NCI-H446 (cell line): ENCODE results near the gene FAR1.
"Not testable (repeated sequence)": the region's sequence is repeated elsewhere in the genome, so short reads cannot be mapped to it uniquely, and the experiment has no call there.

Experiments
- DNase-seq, 2 experiments: peaks; one replicate each; lab custom pipeline; 2025; lab: John Stamatoyannopoulos, UW

Gene FAR1

GRCh38 chr11:13705710-13706109 lies 37.2 kb downstream of the FAR1 start:
- DNase-seq: no peak

- no peak for DNase-seq
Measured at GRCh38 chr11:13713982-13714381, 45.5 kb downstream of the FAR1 start.

GRCh38 chr11:13717331-13717730 lies 48.9 kb downstream of the FAR1 start:
- no peak for DNase-seq

GRCh38 chr11:13718394-13718793 lies 49.9 kb downstream of the FAR1 start:
- no peak for DNase-seq

GRCh38 chr11:13720940-13721339 lies 52.5 kb downstream of the FAR1 start:
- no peak for DNase-seq

- no peak for DNase-seq
Measured at GRCh38 chr11:13721760-13722159, 53.3 kb downstream of the FAR1 start.

- DNase-seq: no peak
Measured at GRCh38 chr11:13726456-13726855, 58.0 kb downstream of the FAR1 start.

GRCh38 chr11:13728076-13728475 lies 59.6 kb downstream of the FAR1 start:
- no peak for DNase-seq

- DNase-seq: no peak
Measured at GRCh38 chr11:13734530-13734929, 66.1 kb downstream of the FAR1 start.

GRCh38 chr11:13745165-13745564 lies 76.7 kb downstream of the FAR1 start:
- DNase-seq: no peak

GRCh38 chr11:13753316-13753715 lies 84.8 kb downstream of the FAR1 start:
- not testable (repeated sequence) for DNase-seq

GRCh38 chr11:13759050-13759449 lies 90.6 kb downstream of the FAR1 start:
- no peak for DNase-seq

- no peak for DNase-seq
Measured at GRCh38 chr11:13760115-13760514, 91.6 kb downstream of the FAR1 start.

GRCh38 chr11:13761250-13761649 lies 92.8 kb downstream of the FAR1 start:
- no peak for DNase-seq

- no peak for DNase-seq
Measured at GRCh38 chr11:13761716-13762115, 93.2 kb downstream of the FAR1 start.

- no peak for DNase-seq
Measured at GRCh38 chr11:13762718-13763117, 94.2 kb downstream of the FAR1 start.

- no peak for DNase-seq
Measured at GRCh38 chr11:13763341-13763740, 94.9 kb downstream of the FAR1 start.

GRCh38 chr11:13765886-13766285 lies 97.4 kb downstream of the FAR1 start:
- no peak for DNase-seq

GRCh38 chr11:13767471-13767870 lies 99.0 kb downstream of the FAR1 start:
- DNase-seq: no peak

GRCh38 chr11:13769188-13769587 lies 100.7 kb downstream of the FAR1 start:
- no peak for DNase-seq

GRCh38 chr11:13771151-13771550 lies 102.7 kb downstream of the FAR1 start:
- DNase-seq: no peak

- peak; percentile 29 to 77 for DNase-seq
Measured at GRCh38 chr11:13772223-13773046, 104.0 kb downstream of the FAR1 start.

GRCh38 chr11:13775471-13775870 lies 107.0 kb downstream of the FAR1 start:
- DNase-seq: no peak
